NCI-H526 treated with DMSO at 0.1 percent for 48 hours (cell line): ENCODE data around the gene P2RY6.
"Not testable (repeated sequence)": the region's sequence is repeated elsewhere in the genome, so short reads cannot be mapped to it uniquely, and the experiment has no call there.

ENCODE experiments used
- DNase-seq: peaks from one replicate; lab custom pipeline; 2025; lab: John Stamatoyannopoulos, UW

P2RY6 gene

DNA sequence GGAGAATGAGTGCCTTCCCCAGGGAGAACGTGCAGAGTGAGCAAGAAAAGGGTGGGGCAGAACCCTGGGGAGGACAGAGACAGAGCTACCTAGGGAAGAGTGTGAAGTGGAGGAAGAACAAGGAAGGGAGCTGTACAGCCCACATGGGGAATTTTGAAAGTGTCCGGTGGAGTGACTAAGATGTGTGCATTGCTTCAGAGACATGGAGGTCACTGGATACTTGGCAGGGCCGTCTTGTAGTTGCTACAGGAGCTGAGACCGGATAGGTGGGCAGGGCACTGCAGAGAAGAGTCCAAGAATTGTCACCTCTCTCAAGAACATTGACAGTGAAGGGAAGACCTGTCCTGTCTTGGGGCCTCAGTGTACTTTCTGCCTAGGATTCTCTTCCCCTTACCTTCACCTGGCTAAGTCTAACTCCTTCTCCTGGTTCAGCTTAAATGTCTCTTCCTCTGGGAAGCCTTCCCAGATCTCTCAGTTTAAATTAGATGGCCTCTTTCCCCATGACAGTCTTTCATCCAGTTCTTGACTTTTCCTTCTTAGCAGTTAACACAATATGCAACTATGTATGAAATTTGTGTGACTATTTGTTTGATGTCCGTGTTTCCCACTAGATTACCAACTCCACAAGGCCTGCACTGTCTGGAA lies 9.2 kb upstream of the P2RY6 start:
- DNase-seq: no peak

DNA sequence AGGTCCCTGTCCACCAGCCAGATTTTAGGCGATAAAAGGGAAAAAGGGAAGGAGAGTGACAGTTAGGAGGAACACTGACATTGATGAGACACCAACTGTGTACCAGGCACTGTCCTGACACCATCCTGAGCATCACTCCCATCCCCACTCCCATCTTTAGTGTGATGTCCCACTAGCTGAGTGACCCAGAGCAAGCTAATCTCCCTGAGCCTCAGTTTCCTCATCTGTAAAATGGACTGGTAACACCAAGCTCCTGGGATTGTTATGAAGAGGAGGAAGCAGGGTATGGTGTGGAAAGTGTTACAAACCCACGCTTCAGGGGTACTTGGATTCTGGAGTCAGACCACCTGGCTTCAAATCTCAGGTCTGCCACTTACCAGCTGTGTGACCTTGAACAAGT lies 8.5 kb upstream of the P2RY6 start:
- DNase-seq: no peak

DNA sequence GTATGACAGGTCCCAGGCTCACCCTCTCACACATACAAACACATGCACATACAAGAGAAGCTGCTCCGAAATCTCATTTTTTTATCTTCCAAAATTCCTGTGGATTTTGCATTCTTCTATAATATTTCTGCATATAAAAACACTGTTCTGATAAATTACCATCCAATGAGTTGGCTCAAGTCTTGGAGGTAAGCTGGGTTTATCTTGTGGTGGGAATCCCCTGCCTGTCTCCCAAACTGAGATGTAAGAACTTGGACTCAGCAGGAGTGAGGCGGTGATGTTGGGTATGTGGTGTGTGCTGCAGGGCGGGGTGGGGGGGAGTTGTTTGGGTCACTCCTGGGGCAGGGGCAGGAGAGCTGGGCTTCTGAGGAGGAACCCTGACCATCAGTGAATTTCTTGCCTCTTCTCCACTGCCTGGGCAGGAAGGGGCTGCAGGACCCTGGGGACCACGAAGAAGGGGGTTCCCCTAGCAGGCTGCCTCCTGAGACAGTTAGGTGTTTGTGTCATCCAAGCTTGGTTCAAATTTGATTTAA lies 6.8 kb upstream of the P2RY6 start:
- DNase-seq: no peak

DNA sequence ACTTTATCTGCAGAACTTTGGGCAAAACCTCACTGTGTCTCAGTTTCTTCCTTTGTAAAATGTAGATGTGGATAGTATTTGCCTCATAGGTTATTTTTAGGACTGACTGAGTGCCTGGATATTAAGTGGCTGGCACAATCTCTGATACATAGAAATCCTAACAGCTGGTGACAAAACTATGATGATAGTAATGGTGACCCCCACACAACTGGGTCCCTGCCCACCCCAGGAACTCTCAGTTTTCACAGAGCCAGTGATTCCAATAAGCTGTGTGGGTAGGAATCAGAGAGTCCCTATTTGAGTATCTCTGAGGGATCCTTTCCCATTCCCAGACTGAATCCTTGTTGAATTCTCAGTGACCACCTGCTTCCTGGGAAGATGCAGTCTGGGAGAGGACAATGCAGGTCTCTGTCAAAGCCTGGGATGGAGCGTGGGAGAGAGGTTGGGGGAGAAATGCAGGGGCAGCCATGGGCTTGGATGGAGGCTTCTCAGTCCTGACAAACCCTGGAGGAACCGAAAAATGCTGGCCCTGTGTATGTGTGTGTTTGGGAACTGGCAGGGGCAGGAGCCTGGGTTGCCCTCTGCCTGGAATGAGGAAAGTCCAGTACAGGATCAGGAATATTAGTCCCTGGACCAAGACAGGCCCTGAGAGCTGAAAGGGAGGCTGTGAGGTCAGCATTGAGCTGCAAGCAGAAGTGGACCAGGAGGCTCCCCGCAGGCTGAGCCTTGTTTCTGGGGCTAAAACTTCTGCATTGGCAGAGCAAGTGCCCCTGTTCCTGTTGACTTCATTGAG lies 6.1 kb upstream of the P2RY6 start:
- no peak for DNase-seq

DNA sequence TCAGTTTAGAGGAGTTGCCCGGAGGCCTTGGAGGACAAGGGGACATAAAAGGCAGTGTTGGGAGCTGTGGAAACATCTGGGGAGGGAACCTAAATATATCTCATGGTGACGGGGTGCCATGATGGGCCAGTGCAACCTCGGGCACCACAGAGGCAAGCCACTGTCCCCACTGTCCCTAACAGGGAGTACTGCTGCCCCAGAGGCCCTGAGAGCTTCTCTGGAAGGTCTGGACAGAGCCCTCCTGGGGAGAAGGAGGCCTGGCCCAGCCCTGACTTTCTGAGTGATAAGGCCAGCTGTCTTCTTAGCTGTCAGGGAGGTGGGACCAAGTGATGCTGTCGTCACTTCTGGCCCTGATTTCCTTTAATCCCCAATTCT lies 5.5 kb upstream of the P2RY6 start:
- DNase-seq: no peak

DNA sequence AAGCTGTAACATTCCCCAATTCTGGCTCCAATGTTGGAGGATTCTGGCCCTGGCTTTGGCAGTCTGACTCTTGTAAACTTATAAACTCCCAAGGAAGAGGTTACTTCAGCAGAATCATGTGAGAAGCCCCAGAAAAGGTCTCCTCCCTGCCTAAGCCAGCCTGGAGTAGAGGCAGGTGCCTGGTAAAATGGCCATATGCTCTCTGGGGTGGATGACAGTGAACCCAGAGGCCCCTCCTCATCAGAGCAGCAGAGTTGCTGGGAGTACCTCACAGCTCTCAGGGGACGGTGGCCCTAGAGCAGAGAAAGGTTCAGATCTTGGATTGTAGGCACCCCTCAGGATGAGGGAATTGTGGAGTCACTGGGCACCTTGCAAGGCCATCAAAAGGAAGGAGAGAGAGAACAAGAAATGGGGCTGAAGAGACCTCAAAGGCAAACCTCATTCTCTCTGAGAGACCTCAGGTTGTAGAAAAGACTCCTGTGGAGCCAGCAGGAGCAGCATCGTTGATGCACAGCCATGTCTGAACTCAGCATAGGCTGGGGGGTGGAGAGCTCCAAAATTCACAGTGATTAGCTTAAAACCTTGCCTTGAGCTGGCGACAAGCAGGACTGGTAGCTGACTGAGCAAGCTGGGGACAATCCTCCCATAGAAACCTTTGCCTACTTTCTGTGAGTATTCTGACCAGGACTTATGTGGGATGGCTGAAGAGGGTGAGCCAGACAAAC lies 4.9 kb upstream of the P2RY6 start:
- DNase-seq: no peak

DNA sequence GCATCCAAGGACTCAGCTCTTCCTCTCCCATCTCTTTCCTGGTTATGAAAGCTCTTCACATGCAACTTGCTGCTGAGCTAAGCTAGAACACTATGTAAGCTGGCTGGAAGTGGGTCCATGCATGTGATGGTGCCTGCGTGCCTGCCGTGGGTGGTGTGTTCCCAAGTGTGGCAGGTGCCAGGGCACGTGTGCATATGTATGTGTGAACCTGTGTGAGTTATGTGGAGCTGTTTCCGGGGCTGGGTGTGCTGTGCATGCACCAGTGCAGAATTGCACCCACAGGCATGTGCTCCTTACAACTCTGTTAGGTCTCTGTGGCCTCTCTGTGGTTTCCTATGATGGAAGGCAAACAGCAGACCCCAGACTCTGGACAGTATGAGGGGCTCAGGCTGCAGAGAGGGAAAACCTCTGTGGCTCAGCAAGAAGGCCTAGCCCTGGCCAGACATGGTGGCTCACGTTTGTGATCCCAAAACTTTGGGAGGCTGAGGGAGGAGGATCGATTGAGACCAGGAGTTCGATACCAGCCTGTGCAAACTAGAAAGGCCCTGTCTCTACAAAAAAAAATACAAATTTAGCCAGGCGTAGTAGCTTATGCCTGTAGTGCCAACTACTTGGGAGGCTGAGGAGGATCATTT lies 4.1 kb upstream of the P2RY6 start:
- no peak for DNase-seq

DNA sequence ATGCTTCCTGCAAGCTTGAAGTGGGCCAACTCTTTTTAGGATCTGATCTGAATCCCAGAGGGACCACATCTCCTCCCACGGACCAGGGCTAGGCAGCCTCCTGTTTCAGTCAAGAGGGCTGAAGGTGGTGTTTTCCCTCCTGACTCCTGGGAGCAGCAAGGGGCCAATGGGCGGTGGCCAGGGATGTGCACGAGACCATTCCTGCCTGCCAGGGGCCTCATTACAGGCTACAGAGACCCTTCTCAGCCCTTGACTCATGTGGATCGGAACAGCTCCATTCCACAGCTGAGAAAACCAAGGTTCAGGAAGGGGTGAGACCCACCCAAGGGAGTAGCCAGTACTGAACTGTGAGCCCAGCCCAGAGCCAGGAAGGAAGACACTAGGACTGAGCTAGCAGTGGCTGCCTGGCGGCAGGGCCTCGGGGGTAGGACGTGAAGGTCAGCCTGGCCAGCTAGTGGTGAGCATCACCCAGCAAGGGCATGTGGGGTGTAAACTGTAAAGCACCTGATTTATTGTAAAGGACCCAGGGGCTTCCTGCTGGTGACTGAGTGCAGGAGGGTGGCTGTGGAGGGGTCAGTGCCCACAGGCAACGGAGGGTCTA lies 3.4 kb upstream of the P2RY6 start:
- no peak for DNase-seq

DNA sequence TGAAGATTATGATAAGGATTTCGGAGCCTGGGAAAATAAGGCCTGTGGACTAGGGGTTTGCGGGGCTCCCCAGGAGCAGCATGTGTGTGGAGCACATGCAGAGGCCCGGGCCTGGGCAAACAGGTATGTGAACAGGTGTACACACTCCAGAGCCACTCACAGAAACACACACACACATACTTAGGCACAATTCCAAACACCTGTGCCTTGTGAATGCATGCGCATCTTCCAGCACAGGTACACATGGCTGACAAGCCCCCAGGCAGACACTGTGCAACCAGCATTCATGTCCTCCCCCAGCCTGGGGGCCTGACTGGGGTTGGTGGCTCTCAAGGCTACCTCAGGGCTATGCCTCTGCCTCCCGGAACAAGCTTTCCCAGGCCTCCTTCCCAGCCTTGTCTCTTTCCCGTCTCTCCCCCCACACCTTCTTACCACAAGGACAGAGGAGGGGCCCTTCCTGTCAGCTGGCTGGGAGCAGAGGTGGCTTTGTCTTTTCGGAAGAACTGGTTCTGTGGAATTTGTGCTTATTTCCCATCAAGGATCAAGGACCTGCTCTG lies 2.6 kb upstream of the P2RY6 start:
- no peak for DNase-seq

DNA sequence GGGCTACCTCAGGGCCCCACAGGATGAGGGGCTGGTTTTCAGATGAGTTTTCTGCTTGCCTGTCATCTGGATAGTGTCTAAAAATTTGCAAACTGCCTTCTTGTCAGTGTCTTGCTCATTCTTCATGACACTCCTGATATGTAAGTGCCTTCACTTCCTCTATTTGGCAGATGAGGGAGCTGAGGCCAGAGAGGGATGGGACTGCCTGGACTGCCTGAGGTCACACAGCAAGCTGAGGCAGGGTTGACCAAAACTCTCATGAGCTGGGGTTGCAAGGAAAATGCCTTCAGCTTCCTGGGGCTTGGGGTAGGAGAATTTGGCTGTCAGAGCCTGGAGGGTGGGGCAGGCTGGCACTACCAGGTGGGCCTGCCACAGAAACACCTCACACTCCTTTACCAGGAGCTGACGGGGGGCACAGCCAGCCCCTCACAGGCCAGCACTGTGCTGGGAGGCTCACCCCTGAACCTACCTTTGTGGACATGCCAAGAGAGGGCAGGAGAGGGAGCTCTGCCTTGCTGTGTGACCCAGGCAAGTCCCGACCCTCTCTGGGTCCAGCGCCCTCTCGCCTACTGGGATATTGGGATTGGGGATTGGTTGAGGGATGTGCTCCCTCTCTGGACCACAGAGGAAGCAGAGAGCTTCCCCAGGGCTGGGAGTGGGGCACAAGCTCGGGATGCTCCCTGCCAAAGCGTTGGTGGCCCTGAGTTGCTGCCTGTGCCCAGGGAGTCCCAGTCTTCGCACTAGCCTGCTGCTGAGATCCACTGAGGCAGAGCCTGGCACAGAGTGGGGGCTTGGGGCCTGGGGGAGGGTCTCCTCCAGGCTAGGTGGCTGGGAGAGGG lies 1.9 kb upstream of the P2RY6 start:
- DNase-seq: no peak

DNA sequence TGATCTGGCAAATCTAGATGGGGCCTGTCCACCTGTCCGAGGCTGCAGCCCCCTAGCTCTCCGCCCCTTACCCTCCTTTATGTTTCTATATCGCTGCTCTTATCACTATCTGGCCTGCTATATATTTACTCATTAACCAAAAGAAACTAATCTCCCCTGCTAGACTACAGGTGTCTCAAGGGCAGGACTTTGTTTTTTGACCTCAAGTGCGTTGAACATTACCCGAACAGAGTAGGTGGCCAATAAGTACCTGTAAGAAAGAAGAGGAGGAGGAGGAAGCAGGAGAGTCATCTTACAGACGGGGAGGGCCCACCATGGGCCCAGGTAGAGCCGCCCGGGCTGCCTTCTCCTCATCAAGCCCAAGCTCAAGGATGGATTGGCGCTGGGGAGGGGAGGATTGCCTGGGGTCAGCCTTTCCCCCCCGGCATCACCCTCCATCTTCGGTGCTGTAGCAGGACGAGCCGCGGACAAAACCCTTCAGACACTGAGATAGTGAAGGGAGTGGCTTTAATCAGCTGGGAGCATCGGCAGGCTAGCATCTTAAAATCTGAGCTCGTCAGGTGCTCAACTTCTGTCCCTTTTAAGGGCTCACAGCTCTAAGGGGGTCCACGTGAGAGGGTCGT lies 1.2 kb upstream of the P2RY6 start:
- DNase-seq: no peak

DNA sequence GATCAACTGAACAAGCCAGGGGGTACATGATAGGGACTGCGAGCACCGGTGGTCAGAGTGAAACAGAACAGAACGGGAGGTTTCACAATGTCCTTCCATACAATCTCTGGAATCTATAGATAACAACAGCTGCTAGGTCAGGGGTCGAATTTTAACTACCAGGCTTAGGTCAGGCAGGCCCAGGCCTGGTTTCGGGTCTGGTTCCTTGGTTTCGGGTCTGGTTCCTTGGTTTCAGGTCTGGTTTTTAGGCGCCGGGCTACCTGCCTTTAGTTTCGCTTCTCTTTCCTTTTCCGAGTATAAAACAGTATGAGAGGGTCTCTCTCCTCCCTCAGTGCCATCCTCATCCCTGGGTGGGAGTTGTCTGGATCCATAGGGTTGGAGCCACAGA lies 666 bp upstream of the P2RY6 start:
- not testable (repeated sequence) for DNase-seq

DNA sequence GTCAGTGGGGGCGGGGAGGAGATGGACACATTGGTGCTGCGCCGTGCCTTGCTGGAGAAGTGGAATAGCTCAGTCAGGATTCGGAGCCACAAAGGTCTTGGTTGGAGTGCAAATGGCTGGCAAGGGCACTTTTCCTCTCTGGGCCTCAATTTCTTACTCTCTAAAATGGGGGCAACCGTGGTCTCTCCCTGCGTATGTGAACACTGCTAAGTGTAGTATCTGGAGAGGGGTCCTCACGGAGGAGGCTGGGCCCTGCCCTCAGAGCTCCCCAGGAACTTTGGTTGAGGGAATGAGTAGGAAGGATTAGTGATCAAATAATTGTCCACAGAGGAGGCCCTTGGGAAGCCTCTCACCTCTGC lies 521 bp downstream of the P2RY6 start:
- DNase-seq: no peak

DNA sequence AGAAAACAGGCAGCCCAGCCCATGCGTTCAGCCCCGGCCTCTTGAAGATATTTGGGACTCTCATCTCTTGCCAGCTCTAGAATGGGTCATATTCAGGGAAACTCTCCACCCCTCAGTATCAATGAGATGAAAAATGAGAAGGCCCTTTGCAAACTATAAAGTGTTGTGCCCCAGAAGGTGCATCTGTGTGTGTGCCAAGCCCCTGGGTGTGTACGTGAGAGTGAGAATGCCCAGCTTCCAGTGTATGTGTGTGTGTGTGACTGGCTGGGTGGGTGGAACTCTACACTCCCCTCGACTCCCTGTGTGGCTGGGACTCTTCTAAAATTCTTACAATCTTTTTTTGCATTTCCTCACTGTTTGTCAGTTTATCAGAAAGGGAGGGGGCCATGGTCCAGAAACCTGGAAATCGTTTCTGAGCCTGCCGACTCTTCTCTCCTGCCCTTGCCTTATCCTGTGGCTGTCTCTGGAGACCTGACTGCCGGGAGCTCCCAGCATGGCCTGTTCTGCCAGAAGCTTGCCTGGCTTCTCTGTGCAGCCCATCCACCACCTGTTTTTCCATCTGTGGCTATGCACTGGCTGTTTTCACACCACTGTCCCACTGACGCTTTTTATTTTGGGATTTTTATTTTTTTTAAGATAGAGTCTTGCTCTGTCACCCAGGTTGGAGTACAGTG lies 1.2 kb downstream of the P2RY6 start:
- no peak for DNase-seq

DNA sequence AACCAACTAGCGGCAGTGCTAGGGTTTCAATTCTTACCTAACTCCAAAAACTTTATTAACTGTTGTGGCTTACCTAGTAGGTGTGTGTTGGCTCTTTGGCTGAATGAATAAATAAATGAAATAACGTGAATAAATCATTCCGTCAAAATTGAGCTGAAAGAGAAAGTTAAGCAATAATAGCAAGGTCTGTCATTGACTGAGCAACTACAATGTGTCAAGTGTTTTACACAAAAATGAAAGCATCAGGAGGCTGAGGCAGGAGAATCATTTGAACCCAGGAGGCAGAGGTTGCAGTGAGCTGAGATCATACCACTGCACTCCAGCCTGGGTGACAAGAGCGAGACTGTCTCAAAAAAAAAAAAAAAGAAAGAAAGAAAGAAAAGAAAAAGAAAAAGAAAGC lies 2.1 kb downstream of the P2RY6 start:
- DNase-seq: not testable (repeated sequence)

DNA sequence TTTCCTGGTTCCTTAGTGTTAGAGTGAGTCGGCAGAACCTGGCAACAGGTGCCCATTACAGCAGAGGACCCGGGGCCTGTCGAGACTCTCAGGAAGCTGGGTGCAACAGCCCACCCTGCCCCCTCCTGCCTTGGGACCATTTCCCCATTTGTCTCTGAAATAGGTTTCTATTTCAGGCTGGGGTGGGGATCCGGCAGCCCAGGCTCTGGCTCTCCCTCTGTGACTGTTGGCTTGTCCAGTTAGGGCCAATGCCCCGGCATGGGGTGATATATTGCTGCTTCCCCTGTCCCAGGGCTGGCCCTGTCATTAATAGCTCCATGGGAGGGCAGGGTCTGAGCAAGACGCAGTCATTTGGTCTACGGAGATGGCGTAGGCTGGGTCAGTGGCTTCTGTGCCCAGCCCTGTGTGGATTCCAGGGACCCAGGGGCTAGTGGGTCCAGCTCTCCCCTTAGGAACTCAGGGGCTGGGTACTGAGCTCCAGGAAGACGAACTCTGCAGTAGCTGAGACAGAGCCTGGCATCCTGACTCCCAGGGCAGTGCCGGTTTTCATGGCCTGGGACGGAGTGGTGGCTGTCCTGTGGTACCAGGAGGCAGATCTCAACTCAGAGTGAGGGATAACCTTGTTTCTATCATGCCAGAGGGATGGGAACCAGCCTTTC lies 2.7 kb downstream of the P2RY6 start:
- no peak for DNase-seq

DNA sequence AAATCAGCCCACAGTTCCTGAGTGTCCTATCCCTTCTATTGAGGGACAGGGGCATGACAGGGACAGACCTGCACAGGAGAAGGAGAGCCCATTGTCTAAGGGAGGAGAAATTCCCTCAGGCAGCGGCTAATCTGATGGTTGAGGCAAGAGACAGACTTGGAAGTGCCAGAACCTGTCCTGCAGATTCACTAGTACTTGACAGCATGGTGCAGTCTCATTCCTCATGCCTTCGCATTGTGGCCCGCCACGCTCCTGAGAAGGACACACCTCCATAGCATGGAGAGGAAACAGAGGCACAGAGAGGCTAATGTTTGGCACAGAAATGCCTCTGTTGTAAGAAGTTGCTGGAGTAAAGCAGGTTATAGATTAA lies 3.2 kb downstream of the P2RY6 start:
- no peak for DNase-seq

DNA sequence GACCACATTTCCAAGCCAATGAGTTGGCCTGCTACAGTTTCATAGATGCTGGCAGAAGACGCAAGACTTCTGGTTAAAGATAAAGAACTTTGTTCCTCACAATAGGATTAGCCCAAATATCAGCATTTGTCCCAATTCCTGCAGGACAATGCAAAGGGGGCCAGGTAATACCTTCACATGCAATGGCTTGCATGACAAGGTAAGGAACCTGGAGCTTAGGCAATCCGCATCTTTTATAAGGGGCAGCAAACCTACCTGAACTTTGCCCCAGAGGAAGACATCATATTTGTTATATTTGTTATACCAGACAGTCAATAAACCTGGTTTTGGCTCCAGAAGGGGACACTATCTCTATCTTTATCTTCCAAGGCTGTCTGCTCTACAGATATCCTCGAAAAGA lies 5.3 kb downstream of the P2RY6 start:
- no peak for DNase-seq

DNA sequence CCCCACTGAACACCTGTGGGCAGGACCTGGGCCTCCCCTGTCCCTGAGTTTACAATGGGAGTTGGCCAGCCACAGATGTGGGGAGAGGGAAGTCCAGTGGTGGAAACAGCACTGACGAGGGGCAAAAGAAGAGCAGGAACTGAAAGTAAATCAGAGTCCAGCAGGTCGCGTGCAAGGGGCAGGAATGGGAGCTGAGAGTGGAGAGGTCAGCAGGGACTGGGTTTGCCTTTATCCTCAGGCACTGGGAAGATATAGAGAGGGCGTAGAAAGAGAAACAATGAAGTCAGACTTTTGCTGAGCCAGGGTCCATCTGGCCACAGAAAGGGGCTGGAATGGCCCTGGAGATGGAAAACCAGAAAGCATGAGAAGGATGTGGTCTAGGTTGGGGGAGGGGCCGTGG lies 8.5 kb downstream of the P2RY6 start:
- no peak for DNase-seq
